Activated CD4-positive, alpha-beta memory T cell treated with anti-CD3 and anti-CD28 coated beads, Interleukin-2, amount 10 ng/mL, durations not matched to agents 7 days and 5 days (primary cell): ENCODE data around the gene ELF2. TPM values are rescaled to one million over a fixed set of nuclear protein-coding genes. Genes with fewer than 3 reads are reported as not detected.

Source experiments
- CTCF ChIA-PET: fragments of 350-600 bp; sonication (Branson Sonifier 250); formaldehyde crosslinking; loops from one replicate; lab custom pipeline; 2021; ENCODE audit warnings: antibody characterized with exemption, inconsistent platforms; lab: Charles Lee
- POLR2A ChIA-PET: fragments of 350-600 bp; sonication (Branson Sonifier 250); formaldehyde crosslinking; loops from one replicate; lab custom pipeline; 2021; ENCODE audit warnings: antibody characterized with exemption; lab: Charles Lee
- DNase-seq: peaks from one replicate; pipeline ENCODE4 v3.0.0-alpha.2; 2020
- H3K27ac Mint-ChIP-seq: one replicate; pipeline ENCODE4 v1.8.0; 2021; ENCODE audit warnings: mild to moderate bottlenecking, mixed read lengths
- H3K27me3 Mint-ChIP-seq: one replicate; pipeline ENCODE4 v1.8.0; 2021; ENCODE audit warnings: mixed read lengths
- H3K36me3 Mint-ChIP-seq: one replicate; pipeline ENCODE4 v1.8.0; 2021; ENCODE audit warnings: low read depth, mixed read lengths
- H3K4me1 Mint-ChIP-seq: one replicate; pipeline ENCODE4 v1.8.0; 2021; ENCODE audit warnings: mixed read lengths
- H3K4me3 Mint-ChIP-seq: one replicate; pipeline ENCODE4 v1.8.0; 2021; ENCODE audit warnings: mild to moderate bottlenecking, mixed read lengths
- H3K9me3 Mint-ChIP-seq: one replicate; pipeline ENCODE4 v1.8.0; 2021; ENCODE audit warnings: mixed read lengths
- total RNA-seq, 2 experiments: library from RNA; stranded (reverse); gene quantifications; one replicate each; pipeline ENCODE4 v1.2.3, GENCODE V29; 2021

The ELF2 gene
- total RNA-seq, 2 experiments from 2014 or later: 35.2 to 39.5 TPM

GRCh38 chr4:139153411-139154133, 23.4 kb downstream of the ELF2 start:
- no peaks in the 10 kb centered on the region for H3K9me3 Mint-ChIP-seq
- no peak for DNase-seq
- POLR2A ChIA-PET: interaction anchor here (1.1 kb wide), 1 partner anchor 24 kb away, joined by 3 read pairs; no protein-coding TSS in a partner anchor
- no peak overlapping the region for H3K4me3 Mint-ChIP-seq
- no peaks in the 10 kb centered on the region for H3K4me1 Mint-ChIP-seq
- H3K27ac Mint-ChIP-seq: no peak overlapping the region
- CTCF ChIA-PET: interaction anchor here (1.0 to 2.1 kb wide), 2 partner anchors 123 to 142 kb away, joined by 4 to 5 read pairs; no protein-coding TSS in a partner anchor
- peaks cover under 1% of the 10 kb centered on the region for H3K36me3 Mint-ChIP-seq
- H3K27me3 Mint-ChIP-seq: peaks cover 2% of the 10 kb centered on the region

DNA sequence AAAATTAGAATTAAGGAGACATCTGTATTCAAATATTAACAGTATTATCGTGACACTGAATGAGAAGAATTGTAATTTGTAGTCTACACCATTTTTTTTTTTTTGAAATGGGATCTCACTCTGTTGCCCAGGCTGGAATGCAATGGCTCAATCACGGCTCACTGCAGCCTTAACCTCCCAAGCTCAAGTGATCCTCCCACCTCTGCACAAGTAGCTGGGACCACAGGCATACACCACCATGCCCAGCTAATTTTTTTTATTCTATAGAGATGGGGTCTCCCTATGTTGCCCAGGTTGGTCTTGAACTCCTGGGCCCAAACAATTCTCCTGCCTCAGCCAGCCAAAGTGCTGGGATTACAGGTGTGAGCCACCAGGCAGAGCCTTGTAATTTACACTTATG, 24.8 kb downstream of the ELF2 start:
- Mint-ChIP-seq H3K9me3 (no peaks in the 10 kb centered on the region), H3K36me3 (peaks cover 3% of the 10 kb centered on the region), H3K4me3 (no peak overlapping the region), H3K27me3 (peaks cover 2% of the 10 kb centered on the region), H3K4me1 (peaks cover under 1% of the 10 kb centered on the region), H3K27ac (no peak overlapping the region)
- ChIA-PET POLR2A (no interaction called here), CTCF (no interaction called here)
- DNase-seq: no peak

DNA sequence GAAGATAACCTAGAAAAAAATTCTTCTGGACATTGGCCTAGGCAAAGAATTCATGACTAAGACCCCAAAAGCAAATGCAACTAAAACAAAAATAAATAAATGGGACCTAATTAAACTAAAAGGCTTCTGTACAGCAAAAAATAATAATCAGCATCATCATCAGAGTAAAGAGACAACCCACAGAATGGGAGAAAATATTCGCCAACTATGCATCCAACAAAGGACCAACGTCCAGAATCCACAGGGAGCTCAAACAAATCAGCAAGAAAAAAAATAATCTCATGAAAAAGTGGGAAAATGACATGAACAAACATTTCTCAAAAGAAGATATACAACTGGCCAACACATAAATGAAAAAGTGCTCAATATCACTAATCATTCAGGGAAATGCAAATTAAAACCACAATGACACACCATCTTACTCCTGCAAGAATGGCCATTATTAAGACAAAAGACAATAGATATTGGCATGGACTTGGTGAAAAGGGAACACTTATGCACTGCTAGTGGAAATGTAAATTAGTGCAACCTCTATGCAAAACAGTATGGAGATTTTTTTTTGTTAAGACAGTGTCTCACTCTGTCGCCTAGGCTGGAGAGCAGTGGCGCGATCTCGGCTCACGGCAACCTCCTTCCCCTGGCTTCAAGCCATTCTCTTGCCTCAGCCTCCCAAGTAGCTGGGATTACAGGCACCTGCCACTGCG, 29.9 kb downstream of the ELF2 start:
- Mint-ChIP-seq H3K9me3 (peaks cover 9% of the 10 kb centered on the region), H3K27me3 (no peaks in the 10 kb centered on the region), H3K36me3 (peaks cover 22% of the 10 kb centered on the region), H3K27ac (no peak overlapping the region), H3K4me3 (no peak overlapping the region), H3K4me1 (peaks cover 20% of the 10 kb centered on the region)
- ChIA-PET POLR2A (interaction anchor here (0.7 kb wide), 1 partner anchor 44 kb away, joined by 3 read pairs; no protein-coding TSS in a partner anchor), CTCF (interaction anchor here (0.9 kb wide), 1 partner anchor 236 kb away, joined by 5 read pairs; no protein-coding TSS in a partner anchor)
- DNase-seq: no peak

- H3K27ac Mint-ChIP-seq: no peak overlapping the region
- H3K4me3 Mint-ChIP-seq: no peak overlapping the region
- H3K4me1 Mint-ChIP-seq: peaks cover 23% of the 10 kb centered on the region
- H3K9me3 Mint-ChIP-seq: peaks cover 9% of the 10 kb centered on the region
- DNase-seq: no peak
- no peaks in the 10 kb centered on the region for H3K27me3 Mint-ChIP-seq
- POLR2A ChIA-PET: no interaction called here
- CTCF ChIA-PET: no interaction called here
- H3K36me3 Mint-ChIP-seq: peaks cover 22% of the 10 kb centered on the region
Observed at GRCh38 chr4:139145552-139145932, 31.5 kb downstream of the ELF2 start.

DNA sequence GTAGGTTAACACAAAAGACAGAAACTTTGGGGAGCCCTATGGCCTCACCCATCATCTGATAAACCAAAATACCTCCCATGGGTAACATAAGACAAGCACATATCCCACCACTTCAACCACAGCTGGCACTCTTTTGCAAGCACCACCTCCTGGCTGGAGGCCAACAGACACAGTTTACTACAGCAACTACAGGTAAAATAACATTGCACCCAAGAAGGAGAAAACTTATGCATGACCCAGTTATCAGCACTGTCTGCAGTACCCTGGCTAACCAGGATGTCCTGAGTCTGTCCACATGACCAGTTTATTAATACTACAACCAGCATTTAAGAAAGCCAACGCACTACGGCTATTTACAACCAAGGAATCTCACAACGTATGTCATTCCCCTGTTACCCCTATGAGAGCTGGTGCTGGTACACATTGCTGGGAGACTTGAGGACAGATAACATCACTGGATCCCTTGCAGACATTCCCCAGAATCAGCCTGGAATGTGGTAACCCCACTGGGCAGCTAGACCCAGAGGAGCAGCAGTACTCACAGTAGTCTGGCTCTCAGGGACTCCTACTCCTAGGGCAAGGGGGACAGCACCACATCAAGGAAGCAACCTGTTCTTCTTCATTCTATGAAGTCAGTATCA, 32.0 kb downstream of the ELF2 start:
- POLR2A ChIA-PET: no interaction called here
- Mint-ChIP-seq H3K4me1 (peaks cover 23% of the 10 kb centered on the region), H3K27me3 (no peaks in the 10 kb centered on the region), H3K27ac (no peak overlapping the region), H3K4me3 (no peak overlapping the region), H3K9me3 (peaks cover 9% of the 10 kb centered on the region), H3K36me3 (peaks cover 22% of the 10 kb centered on the region)
- CTCF ChIA-PET: no interaction called here
- DNase-seq: no peak

DNA sequence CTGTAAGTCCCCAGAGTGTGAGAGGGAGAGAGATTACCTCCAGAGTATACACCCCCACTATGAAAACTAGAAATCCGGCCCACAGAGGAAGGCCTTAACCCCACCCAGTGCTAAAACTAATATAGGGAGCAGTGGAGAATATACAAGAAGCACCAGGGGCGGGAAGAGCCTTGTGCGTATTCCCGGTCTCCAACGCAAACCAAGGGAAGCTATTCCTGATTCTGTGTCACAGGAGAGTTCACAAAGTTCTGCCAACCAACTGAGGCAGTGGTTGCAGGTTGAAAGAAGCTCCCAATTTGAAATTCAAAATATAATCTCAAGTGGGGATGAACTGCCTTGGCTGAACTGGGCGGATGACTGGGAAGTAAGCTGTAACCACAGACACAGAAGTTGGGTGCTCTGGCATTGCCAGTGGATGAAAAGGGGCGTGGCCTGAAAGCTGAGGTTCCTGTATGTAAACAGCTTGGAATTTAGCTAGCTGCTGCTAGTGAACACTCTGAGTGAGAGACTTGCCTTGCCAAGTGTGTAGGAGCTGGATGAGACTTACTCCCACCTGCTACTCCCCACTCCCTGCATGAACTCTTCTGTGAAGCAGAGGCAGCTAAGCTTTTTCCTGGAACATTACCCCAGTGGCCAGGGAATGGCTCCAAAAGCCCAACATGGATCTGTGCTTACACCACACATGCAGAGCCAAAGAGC, 32.7 kb downstream of the ELF2 start:
- Mint-ChIP-seq H3K27ac (no peak overlapping the region), H3K4me3 (no peak overlapping the region), H3K27me3 (no peaks in the 10 kb centered on the region), H3K9me3 (peaks cover 9% of the 10 kb centered on the region), H3K36me3 (peaks cover 22% of the 10 kb centered on the region), H3K4me1 (peaks cover 23% of the 10 kb centered on the region)
- POLR2A ChIA-PET: no interaction called here
- CTCF ChIA-PET: interaction anchor here (0.6 kb wide), 1 partner anchor 844 kb away, joined by 4 read pairs; no protein-coding TSS in a partner anchor
- no peak for DNase-seq

- Mint-ChIP-seq H3K27me3 (no peaks in the 10 kb centered on the region), H3K9me3 (peaks cover 9% of the 10 kb centered on the region), H3K27ac (no peak overlapping the region), H3K36me3 (peaks cover 19% of the 10 kb centered on the region), H3K4me3 (no peak overlapping the region), H3K4me1 (peaks cover 23% of the 10 kb centered on the region)
- ChIA-PET POLR2A (no interaction called here), CTCF (no interaction called here)
- DNase-seq: no peak
Observed at GRCh38 chr4:139142980-139143379, 34.0 kb downstream of the ELF2 start.

- H3K27me3 Mint-ChIP-seq: no peaks in the 10 kb centered on the region
- H3K9me3 Mint-ChIP-seq: peaks cover 8% of the 10 kb centered on the region
- no peak overlapping the region for H3K4me3 Mint-ChIP-seq
- CTCF ChIA-PET: no interaction called here
- no peak overlapping the region for H3K27ac Mint-ChIP-seq
- DNase-seq: no peak
- POLR2A ChIA-PET: no interaction called here
- peaks cover 21% of the 10 kb centered on the region for H3K4me1 Mint-ChIP-seq
- H3K36me3 Mint-ChIP-seq: peaks cover 23% of the 10 kb centered on the region
Observed at GRCh38 chr4:139142087-139142486, 34.9 kb downstream of the ELF2 start.

DNA sequence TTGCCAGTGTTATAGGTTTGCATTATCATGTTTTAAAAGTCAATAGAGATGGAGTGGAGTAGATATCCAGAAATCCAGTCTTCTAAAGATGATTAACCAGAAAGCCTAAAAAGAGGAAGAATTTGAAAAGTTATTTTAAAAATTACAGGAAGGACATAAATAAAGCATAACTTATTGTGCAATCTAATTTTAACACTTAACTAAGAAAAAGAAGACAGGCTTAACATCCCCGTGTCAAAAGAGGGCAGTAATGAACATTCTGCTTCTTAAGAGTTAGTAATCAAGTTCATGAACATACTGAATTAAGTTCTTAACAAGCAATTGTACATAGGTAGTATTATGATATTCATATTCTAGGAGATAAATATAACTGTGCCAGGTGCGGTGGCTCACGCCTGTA, 39.3 kb downstream of the ELF2 start:
- H3K27me3 Mint-ChIP-seq: no peaks in the 10 kb centered on the region
- no peak overlapping the region for H3K4me3 Mint-ChIP-seq
- H3K9me3 Mint-ChIP-seq: no peaks in the 10 kb centered on the region
- ChIA-PET CTCF (no interaction called here), POLR2A (no interaction called here)
- no peak overlapping the region for H3K27ac Mint-ChIP-seq
- peaks cover 10% of the 10 kb centered on the region for H3K36me3 Mint-ChIP-seq
- no peak for DNase-seq
- peaks cover 11% of the 10 kb centered on the region for H3K4me1 Mint-ChIP-seq

DNA sequence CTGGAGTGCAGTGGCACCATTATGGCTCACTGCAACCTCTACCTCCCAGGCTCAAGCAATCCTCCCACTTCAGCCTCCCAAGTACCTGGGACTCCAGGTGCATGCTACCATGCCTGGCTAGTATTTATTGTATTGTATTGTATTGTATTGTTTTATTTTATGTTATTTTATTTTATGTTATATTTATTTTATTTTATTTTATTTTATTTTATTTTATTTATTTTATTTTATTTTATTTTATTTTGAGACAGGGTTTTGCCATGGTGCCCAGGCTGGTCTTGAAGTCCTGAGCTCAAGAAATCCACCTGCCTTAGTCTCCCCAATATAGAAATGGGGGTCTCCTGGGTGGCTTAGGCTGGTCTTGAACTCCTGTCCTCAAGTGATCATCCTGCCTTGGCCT, 42.6 kb downstream of the ELF2 start:
- H3K36me3 Mint-ChIP-seq: peaks cover 10% of the 10 kb centered on the region
- DNase-seq: no peak
- H3K9me3 Mint-ChIP-seq: no peaks in the 10 kb centered on the region
- H3K27me3 Mint-ChIP-seq: no peaks in the 10 kb centered on the region
- H3K4me3 Mint-ChIP-seq: no peak overlapping the region
- H3K27ac Mint-ChIP-seq: no peak overlapping the region
- ChIA-PET POLR2A (no interaction called here), CTCF (no interaction called here)
- H3K4me1 Mint-ChIP-seq: no peaks in the 10 kb centered on the region

DNA sequence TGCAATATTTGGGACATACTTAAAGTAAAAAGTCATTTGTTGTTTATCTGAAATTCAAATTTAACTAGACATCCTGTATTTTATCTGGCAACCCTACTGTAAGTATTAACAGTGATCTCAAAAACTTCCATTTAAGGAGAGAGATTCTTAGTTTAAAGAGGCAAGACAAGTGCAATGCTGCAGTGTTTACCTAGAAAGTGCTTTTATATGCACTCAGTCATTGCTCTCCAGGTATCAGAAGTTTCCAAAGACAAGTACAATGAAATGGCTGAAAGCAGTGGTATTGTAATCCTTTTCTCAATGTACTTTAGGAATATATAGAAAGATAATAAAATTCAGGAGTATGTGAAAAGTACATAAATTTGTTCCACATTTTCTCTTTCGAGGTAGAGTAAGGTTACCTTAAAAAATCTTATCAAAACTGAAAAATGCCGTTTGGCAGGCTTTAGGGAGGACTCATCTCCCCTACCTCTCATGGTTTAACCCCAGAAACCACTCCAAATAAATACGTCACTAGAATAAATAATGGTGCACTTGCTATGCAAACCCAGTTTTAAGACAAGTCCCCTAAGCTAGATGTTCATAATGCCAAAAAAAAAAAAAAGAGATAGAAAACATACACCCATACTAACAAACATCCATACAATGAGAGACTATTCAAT, 45.7 kb downstream of the ELF2 start:
- ChIA-PET CTCF (no interaction called here), POLR2A (no interaction called here)
- no peaks in the 10 kb centered on the region for H3K4me1 Mint-ChIP-seq
- peaks cover 6% of the 10 kb centered on the region for H3K36me3 Mint-ChIP-seq
- H3K9me3 Mint-ChIP-seq: no peaks in the 10 kb centered on the region
- H3K27me3 Mint-ChIP-seq: no peaks in the 10 kb centered on the region
- no peak overlapping the region for H3K27ac Mint-ChIP-seq
- no peak for DNase-seq
- no peak overlapping the region for H3K4me3 Mint-ChIP-seq

DNA sequence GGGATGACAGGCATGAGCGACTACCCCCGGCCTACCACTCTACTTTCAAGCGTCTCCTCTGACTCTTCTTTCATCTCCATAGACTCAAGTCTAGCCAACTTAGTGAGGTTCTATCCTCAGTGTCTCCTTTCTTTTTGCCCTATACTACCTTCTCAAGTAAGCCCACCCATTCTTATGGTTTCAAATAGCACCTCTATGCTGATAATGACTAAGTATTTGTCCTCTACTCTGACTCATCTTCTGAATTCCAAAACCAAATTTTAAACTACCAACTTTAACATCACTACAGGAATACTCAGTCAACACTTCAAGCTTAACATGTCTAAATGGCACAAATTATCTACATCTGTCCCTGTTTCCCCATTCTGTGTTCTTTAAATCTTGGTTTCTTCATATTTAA, 47.8 kb downstream of the ELF2 start:
- no peak overlapping the region for H3K4me3 Mint-ChIP-seq
- no peaks in the 10 kb centered on the region for H3K4me1 Mint-ChIP-seq
- no peaks in the 10 kb centered on the region for H3K9me3 Mint-ChIP-seq
- no peaks in the 10 kb centered on the region for H3K27me3 Mint-ChIP-seq
- H3K36me3 Mint-ChIP-seq: no peaks in the 10 kb centered on the region
- CTCF ChIA-PET: no interaction called here
- no peak overlapping the region for H3K27ac Mint-ChIP-seq
- DNase-seq: no peak
- POLR2A ChIA-PET: no interaction called here
